NCI-H128 (cell line): ENCODE data around the gene FSTL1.
"Not testable (repeated sequence)": the region's sequence is repeated elsewhere in the genome, so short reads cannot be mapped to it uniquely, and the experiment has no call there.

Experiments
- DNase-seq: peaks from one replicate; lab custom pipeline; 2025; ENCODE audit not compliant: unreplicated experiment; lab: John Stamatoyannopoulos, UW

The FSTL1 gene

GRCh38 chr3:120418866-120419490, 31.8 kb downstream of the FSTL1 start:
- peak; percentile 62 for DNase-seq

- no peak for DNase-seq
These were observed 32.3 kb downstream of the FSTL1 start for GRCh38 chr3:120418446-120418845.

GRCh38 chr3:120417272-120417911, 33.4 kb downstream of the FSTL1 start:
- DNase-seq: peak; percentile 83

GRCh38 chr3:120416868-120417267, 33.9 kb downstream of the FSTL1 start:
- no peak for DNase-seq

GRCh38 chr3:120415756-120416155, 35.0 kb downstream of the FSTL1 start:
- DNase-seq: no peak

- DNase-seq: no peak
These were observed 40.3 kb downstream of the FSTL1 start for GRCh38 chr3:120410541-120410940.

- no peak for DNase-seq
These were observed 40.7 kb downstream of the FSTL1 start for GRCh38 chr3:120410116-120410515.

GRCh38 chr3:120407508-120408287, 43.1 kb downstream of the FSTL1 start:
- DNase-seq: no peak

- no peak for DNase-seq
These were observed 45.9 kb downstream of the FSTL1 start for GRCh38 chr3:120404876-120405275.

- no peak for DNase-seq
These were observed 48.5 kb downstream of the FSTL1 start for GRCh38 chr3:120402257-120402656.

GRCh38 chr3:120399372-120399771, 51.4 kb downstream of the FSTL1 start:
- no peak for DNase-seq

GRCh38 chr3:120396469-120396868, 54.3 kb downstream of the FSTL1 start:
- no peak for DNase-seq

- DNase-seq: no peak
These were observed 56.4 kb downstream of the FSTL1 start for GRCh38 chr3:120394347-120394746.

- no peak for DNase-seq
These were observed 57.0 kb downstream of the FSTL1 start for GRCh38 chr3:120393761-120394160.

- no peak for DNase-seq
These were observed 57.5 kb downstream of the FSTL1 start for GRCh38 chr3:120393243-120393642.

- no peak for DNase-seq
These were observed 67.8 kb downstream of the FSTL1 start for GRCh38 chr3:120382941-120383447.

GRCh38 chr3:120381503-120381902, 69.3 kb downstream of the FSTL1 start:
- DNase-seq: no peak

GRCh38 chr3:120377948-120378347, 72.8 kb downstream of the FSTL1 start:
- DNase-seq: not testable (repeated sequence)

GRCh38 chr3:120370463-120370862, 80.3 kb downstream of the FSTL1 start:
- no peak for DNase-seq

GRCh38 chr3:120369037-120369467, 81.7 kb downstream of the FSTL1 start:
- DNase-seq: no peak

- no peak for DNase-seq
These were observed 82.6 kb downstream of the FSTL1 start for GRCh38 chr3:120368172-120368571.

- no peak for DNase-seq
These were observed 86.0 kb downstream of the FSTL1 start for GRCh38 chr3:120364821-120365220.
